ENCODE results near the gene SUMO2. TPM values are rescaled to one million over a fixed set of nuclear protein-coding genes. Genes with fewer than 3 reads are reported as not detected.
"Not testable (repeated sequence)": the region's sequence is repeated elsewhere in the genome, so short reads cannot be mapped to it uniquely, and the experiment has no call there.

SUMO2 gene
- total and polyA plus RNA-seq, 11 donors, result 47.1 to 277 (median 201) TPM

DNA sequence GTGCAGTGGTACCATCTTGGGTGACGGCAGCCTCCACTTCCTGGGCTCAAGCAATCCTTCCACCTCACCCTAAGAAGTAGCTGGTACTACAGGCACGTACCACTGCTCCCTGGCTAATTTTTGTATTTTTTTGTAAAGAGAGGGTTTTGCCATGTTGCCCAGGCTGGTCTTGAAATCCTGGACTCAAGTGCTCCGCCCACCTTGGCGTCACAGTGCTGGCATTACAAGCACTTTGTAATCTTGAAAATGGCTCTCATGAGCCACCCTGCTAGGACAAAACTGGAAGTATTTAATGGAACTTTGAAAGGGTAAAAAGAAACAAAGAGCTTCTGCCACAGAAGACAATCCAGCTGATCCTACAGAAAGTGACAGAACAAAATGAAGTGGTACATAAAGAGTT, 9.2 kb downstream of the SUMO2 start:
- Histone ChIP-seq H3K4me1 (peaks cover 0 to 20% (median 6%) of the 10 kb centered on the region in 12 donors), H3K27me3 (no peaks in the 10 kb centered on the region), H3K9me3 (no peaks in the 10 kb centered on the region), H3K4me3 (no peak overlapping the region), H3K27ac (no peak overlapping the region), H3K36me3 (peaks cover 0 to 98% (median 93%) of the 10 kb centered on the region in 9 donors)
- no peak for TF ChIP-seq POLR2A (IDR thresholded peaks at IDR 0.05)
- TF ChIP-seq, protein P1, sequence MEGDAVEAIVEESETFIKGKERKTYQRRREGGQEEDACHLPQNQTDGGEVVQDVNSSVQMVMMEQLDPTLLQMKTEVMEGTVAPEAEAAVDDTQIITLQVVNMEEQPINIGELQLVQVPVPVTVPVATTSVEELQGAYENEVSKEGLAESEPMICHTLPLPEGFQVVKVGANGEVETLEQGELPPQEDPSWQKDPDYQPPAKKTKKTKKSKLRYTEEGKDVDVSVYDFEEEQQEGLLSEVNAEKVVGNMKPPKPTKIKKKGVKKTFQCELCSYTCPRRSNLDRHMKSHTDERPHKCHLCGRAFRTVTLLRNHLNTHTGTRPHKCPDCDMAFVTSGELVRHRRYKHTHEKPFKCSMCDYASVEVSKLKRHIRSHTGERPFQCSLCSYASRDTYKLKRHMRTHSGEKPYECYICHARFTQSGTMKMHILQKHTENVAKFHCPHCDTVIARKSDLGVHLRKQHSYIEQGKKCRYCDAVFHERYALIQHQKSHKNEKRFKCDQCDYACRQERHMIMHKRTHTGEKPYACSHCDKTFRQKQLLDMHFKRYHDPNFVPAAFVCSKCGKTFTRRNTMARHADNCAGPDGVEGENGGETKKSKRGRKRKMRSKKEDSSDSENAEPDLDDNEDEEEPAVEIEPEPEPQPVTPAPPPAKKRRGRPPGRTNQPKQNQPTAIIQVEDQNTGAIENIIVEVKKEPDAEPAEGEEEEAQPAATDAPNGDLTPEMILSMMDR (IDR thresholded peaks at IDR 0.05), result no peak
- DNase-seq, result no peak
- ATAC-seq, result no peak
- 73 to 87% (median 80%) methylated on average over 3 to 4 of the region's 4 CpGs for WGBS, 4 donors
- intact Hi-C loops (cut with DNase I), result loop anchor here in 8 of 10 donors (2.0 to 10.0 kb wide), 4 partner anchors 56 to 61 kb away; no protein-coding TSS in a partner anchor

DNA sequence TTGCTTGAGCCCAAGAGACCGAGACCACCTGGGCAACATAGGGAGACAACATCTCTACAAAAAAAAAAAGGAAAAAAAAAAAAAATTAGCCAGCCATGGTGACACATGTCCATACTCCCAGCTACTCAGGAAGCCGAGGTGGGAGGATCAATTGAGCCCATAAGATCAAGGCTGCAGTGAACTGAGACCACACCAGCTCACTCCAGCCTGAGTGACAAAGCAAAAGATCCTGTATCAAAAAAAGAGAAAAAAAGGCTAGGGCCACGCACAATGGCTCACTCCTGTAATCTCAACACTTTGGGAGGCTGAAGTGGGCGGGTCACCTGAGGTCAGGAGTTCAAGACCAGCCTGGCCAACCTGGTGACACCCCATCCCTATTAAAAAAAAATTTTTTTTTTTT, 13.8 kb downstream of the SUMO2 start:
- Histone ChIP-seq H3K4me1 (peaks cover 0 to 17% (median 6%) of the 10 kb centered on the region in 12 donors), H3K27me3 (no peaks in the 10 kb centered on the region), H3K9me3 (no peaks in the 10 kb centered on the region), H3K27ac (no peak overlapping the region), H3K4me3 (no peak overlapping the region), H3K36me3 (peaks cover 0 to 98% (median 90%) of the 10 kb centered on the region in 9 donors)
- WGBS, 4 donors, result 77 to 90% (median 85%) methylated on average over 4 of the region's 4 CpGs
- TF ChIP-seq POLR2A (IDR thresholded peaks at IDR 0.05), result no peak
- TF ChIP-seq, protein P1 (IDR thresholded peaks at IDR 0.05), result no peak
- ATAC-seq (no peak), DNase-seq (no peak)
- intact Hi-C loops (cut with DNase I), result no loop called here

DNA sequence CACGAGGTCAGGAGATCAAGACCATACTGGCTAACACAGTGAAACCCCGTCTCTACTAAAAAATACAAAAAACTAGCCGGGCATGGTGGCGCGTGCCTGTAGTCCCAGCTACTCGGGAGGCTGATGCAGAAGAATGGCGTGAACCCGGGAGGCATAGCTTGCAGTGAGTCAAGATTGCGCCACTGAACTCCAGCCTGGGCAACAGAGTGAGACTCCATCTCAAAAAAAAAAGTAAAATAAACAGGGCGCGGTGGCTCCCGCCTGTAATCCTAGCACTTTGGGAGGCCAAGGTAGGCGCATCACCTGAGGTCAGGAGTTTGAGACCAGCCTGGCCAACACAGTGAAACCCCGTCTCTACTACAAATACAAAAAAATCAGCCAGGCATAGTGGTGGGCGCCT, 18.2 kb downstream of the SUMO2 start:
- intact Hi-C loops (cut with DNase I); ATAC-seq; DNase-seq; H3K4me1 ChIP-seq; H3K4me3 ChIP-seq; H3K27ac ChIP-seq; H3K27me3 ChIP-seq; H3K9me3 ChIP-seq: not testable (repeated sequence)
- 97 to 98% (median 97%) methylated on average over 15 of the region's 15 CpGs for WGBS, 4 donors
- H3K36me3 ChIP-seq, result peaks cover 0 to 70% (median 57%) of the 10 kb centered on the region in 9 donors

DNA sequence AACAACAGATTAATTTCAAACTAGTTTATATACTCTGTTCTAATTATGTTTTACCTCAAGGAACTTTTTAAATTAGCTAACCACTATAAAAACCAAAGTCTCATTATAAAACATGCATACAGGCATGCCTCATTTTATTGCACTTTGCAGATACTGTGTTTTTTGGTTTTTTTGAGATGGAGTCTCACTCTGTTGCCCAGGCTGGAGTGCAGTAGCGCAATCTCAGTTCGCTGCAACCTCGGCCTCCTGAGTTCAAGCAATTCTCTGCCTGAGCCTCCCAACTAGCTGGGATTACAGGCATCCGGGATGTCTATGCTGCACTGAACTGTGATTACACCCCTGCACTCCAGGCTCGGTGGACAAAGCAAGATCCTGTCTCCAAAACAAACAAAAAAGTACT, 19.7 kb downstream of the SUMO2 start:
- Histone ChIP-seq H3K4me1 (no peaks in the 10 kb centered on the region), H3K9me3 (no peaks in the 10 kb centered on the region), H3K4me3 (no peak overlapping the region), H3K27ac (no peak overlapping the region), H3K27me3 (no peaks in the 10 kb centered on the region), H3K36me3 (peaks cover 0 to 62% (median 45%) of the 10 kb centered on the region in 9 donors)
- intact Hi-C loops (cut with DNase I), result no loop called here
- ATAC-seq, result no peak
- DNase-seq, result no peak
- TF ChIP-seq, protein P1 (IDR thresholded peaks at IDR 0.05), result no peak
- no peak for TF ChIP-seq POLR2A (IDR thresholded peaks at IDR 0.05)
- WGBS, 4 donors, result 93 to 95% (median 94%) methylated on average over 5 of the region's 5 CpGs

DNA sequence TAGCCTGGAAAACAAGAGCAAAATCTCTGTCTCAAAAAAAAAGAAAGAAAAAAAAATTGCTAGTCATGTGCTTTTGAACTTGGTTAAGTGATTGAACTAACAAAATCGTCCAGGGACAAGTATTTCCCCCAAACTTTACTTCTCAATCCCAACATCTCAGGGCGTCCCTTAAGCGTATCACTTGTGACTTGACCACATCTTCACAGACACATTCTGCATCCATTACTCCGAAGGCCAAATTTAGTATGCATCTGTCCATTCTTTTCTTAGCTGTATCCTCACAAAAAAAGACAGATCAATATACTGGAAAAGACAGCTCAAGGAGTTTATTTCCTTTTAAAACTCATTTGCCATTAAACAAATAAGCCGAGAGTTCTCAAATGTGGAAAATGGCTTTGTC, 22.5 kb downstream of the SUMO2 start:
- Histone ChIP-seq H3K9me3 (no peaks in the 10 kb centered on the region), H3K27ac (no peak overlapping the region), H3K36me3 (peaks cover 0 to 33% (median 17%) of the 10 kb centered on the region in 9 donors), H3K4me1 (peaks cover 0 to 1% (median 0%) of the 10 kb centered on the region in 12 donors), H3K4me3 (no peak overlapping the region), H3K27me3 (no peaks in the 10 kb centered on the region)
- TF ChIP-seq, protein P1 (IDR thresholded peaks at IDR 0.05), result no peak
- no peak for TF ChIP-seq POLR2A (IDR thresholded peaks at IDR 0.05)
- DNase-seq (no peak), ATAC-seq (no peak)
- 94 to 97% (median 95%) methylated on average over 5 of the region's 5 CpGs for WGBS, 4 donors
- intact Hi-C loops (cut with DNase I), result no loop called here
